Measurements from ENCODE around the gene KIF26B.

The KIF26B gene

GRCh38 chr1:245258271-245258920, 103.6 kb downstream of the KIF26B start:
- ChIA-PET CTCF (interaction anchor here (1.0 kb wide), 1 partner anchor 90 kb away, joined by 3 read pairs; no protein-coding TSS in a partner anchor), POLR2A (interaction anchor here (0.6 kb wide), 1 partner anchor 306 kb away, joined by 3 read pairs; no protein-coding TSS in a partner anchor)
- H3K36me3 ChIP-seq (ENCODE audit: control insufficient read depth in 4 of 4, insufficient read depth in 4 of 4, low read length in 3 of 4) = no peaks in the 10 kb centered on the region
- H3K4me3 ChIP-seq (ENCODE audit: control insufficient read depth in 1 of 7, extremely low read depth in 1 of 7, insufficient read depth in 4 of 7, low read depth in 2 of 7, low read length in 6 of 7) = no peak overlapping the region
- 64% methylated on average over 11 of the region's 12 CpGs for WGBS (ENCODE audit: insufficient coverage)
- peaks cover 6 to 39% (median 27%) of the 10 kb centered on the region in 4 experiments for H3K4me1 ChIP-seq (ENCODE audit: control extremely low read depth in 1 of 4, control insufficient read depth in 4 of 4, insufficient read depth in 4 of 4, low read length in 3 of 4)
- peak in 2 of 3 donors; percentile 43 to 55 for DNase-seq
- H3K27me3 ChIP-seq (replicated peaks in 2 of 5; ENCODE audit: control insufficient read depth in 4 of 5, insufficient read depth in 5 of 5, low read length in 4 of 5) = peaks cover 0 to 6% (median 0%) of the 10 kb centered on the region in 5 experiments
- no peak overlapping the region for H3K27ac ChIP-seq (ENCODE audit: insufficient read depth in 1 of 2, low read depth in 1 of 2, low read length in 2 of 2, poor library complexity in 1 of 2, severe bottlenecking in 2 of 2)
- H3K9me3 ChIP-seq (ENCODE audit: control extremely low read depth in 1 of 5, control insufficient read depth in 4 of 5, insufficient read depth in 2 of 5, low read depth in 1 of 5, low read length in 4 of 5) = no peaks in the 10 kb centered on the region

GRCh38 chr1:245260110-245260882, 105.5 kb downstream of the KIF26B start:
- H3K9me3 ChIP-seq (ENCODE audit: control extremely low read depth in 1 of 5, control insufficient read depth in 4 of 5, insufficient read depth in 2 of 5, low read depth in 1 of 5, low read length in 4 of 5) = no peaks in the 10 kb centered on the region
- DNase-seq = peak; percentile 74 to 96 (median 91)
- H3K27me3 ChIP-seq (replicated peaks in 2 of 5; ENCODE audit: control insufficient read depth in 4 of 5, insufficient read depth in 5 of 5, low read length in 4 of 5) = peaks cover 0 to 2% (median 0%) of the 10 kb centered on the region in 5 experiments
- H3K36me3 ChIP-seq (ENCODE audit: control insufficient read depth in 4 of 4, insufficient read depth in 4 of 4, low read length in 3 of 4) = no peaks in the 10 kb centered on the region
- ChIA-PET CTCF (interaction anchor here (2.1 kb wide), 1 partner anchor 19 kb away, joined by 5 read pairs; no protein-coding TSS in a partner anchor), POLR2A (no interaction called here)
- H3K4me3 ChIP-seq (ENCODE audit: control insufficient read depth in 1 of 7, extremely low read depth in 1 of 7, insufficient read depth in 4 of 7, low read depth in 2 of 7, low read length in 6 of 7) = peak overlapping the region in 2 of 7 experiments; percentile 13 to 18
- H3K4me1 ChIP-seq (ENCODE audit: control extremely low read depth in 1 of 4, control insufficient read depth in 4 of 4, insufficient read depth in 4 of 4, low read length in 3 of 4) = peaks cover 6 to 39% (median 27%) of the 10 kb centered on the region in 4 experiments
- H3K27ac ChIP-seq (ENCODE audit: insufficient read depth in 1 of 2, low read depth in 1 of 2, low read length in 2 of 2, poor library complexity in 1 of 2, severe bottlenecking in 2 of 2) = no peak overlapping the region
- WGBS (ENCODE audit: insufficient coverage) = 0% methylated on average over 2 of the region's 6 CpGs

GRCh38 chr1:245260883-245261282, 106.1 kb downstream of the KIF26B start:
- ChIA-PET CTCF (interaction anchor here (2.1 kb wide), 1 partner anchor 18 kb away, joined by 5 read pairs; no protein-coding TSS in a partner anchor), POLR2A (no interaction called here)
- H3K27ac ChIP-seq (ENCODE audit: insufficient read depth in 1 of 2, low read depth in 1 of 2, low read length in 2 of 2, poor library complexity in 1 of 2, severe bottlenecking in 2 of 2) = no peak overlapping the region
- no peak for DNase-seq
- H3K9me3 ChIP-seq (ENCODE audit: control extremely low read depth in 1 of 5, control insufficient read depth in 4 of 5, insufficient read depth in 2 of 5, low read depth in 1 of 5, low read length in 4 of 5) = no peaks in the 10 kb centered on the region
- no peaks in the 10 kb centered on the region for H3K36me3 ChIP-seq (ENCODE audit: control insufficient read depth in 4 of 4, insufficient read depth in 4 of 4, low read length in 3 of 4)
- H3K4me1 ChIP-seq (ENCODE audit: control extremely low read depth in 1 of 4, control insufficient read depth in 4 of 4, insufficient read depth in 4 of 4, low read length in 3 of 4) = peaks cover 6 to 39% (median 25%) of the 10 kb centered on the region in 4 experiments
- H3K4me3 ChIP-seq (ENCODE audit: control insufficient read depth in 1 of 7, extremely low read depth in 1 of 7, insufficient read depth in 4 of 7, low read depth in 2 of 7, low read length in 6 of 7) = no peak overlapping the region
- H3K27me3 ChIP-seq (replicated peaks in 2 of 5; ENCODE audit: control insufficient read depth in 4 of 5, insufficient read depth in 5 of 5, low read length in 4 of 5) = peaks cover 0 to 2% (median 0%) of the 10 kb centered on the region in 5 experiments
- 95% methylated on average over 4 of the region's 5 CpGs for WGBS (ENCODE audit: insufficient coverage)

GRCh38 chr1:245261786-245262185, 107.0 kb downstream of the KIF26B start:
- Histone ChIP-seq H3K9me3 (ENCODE audit: control extremely low read depth in 1 of 5, control insufficient read depth in 4 of 5, insufficient read depth in 2 of 5, low read depth in 1 of 5, low read length in 4 of 5) (no peaks in the 10 kb centered on the region), H3K27me3 (replicated peaks in 2 of 5; ENCODE audit: control insufficient read depth in 4 of 5, insufficient read depth in 5 of 5, low read length in 4 of 5) (peaks cover 0 to 2% (median 0%) of the 10 kb centered on the region in 5 experiments), H3K4me1 (ENCODE audit: control extremely low read depth in 1 of 4, control insufficient read depth in 4 of 4, insufficient read depth in 4 of 4, low read length in 3 of 4) (peaks cover 6 to 39% (median 25%) of the 10 kb centered on the region in 4 experiments), H3K27ac (ENCODE audit: insufficient read depth in 1 of 2, low read depth in 1 of 2, low read length in 2 of 2, poor library complexity in 1 of 2, severe bottlenecking in 2 of 2) (no peak overlapping the region), H3K4me3 (ENCODE audit: control insufficient read depth in 1 of 7, extremely low read depth in 1 of 7, insufficient read depth in 4 of 7, low read depth in 2 of 7, low read length in 6 of 7) (no peak overlapping the region), H3K36me3 (ENCODE audit: control insufficient read depth in 4 of 4, insufficient read depth in 4 of 4, low read length in 3 of 4) (no peaks in the 10 kb centered on the region)
- DNase-seq = no peak
- ChIA-PET CTCF (interaction anchor here (2.1 kb wide), 1 partner anchor 17 kb away, joined by 5 read pairs; no protein-coding TSS in a partner anchor), POLR2A (no interaction called here)
- WGBS (ENCODE audit: insufficient coverage) = 93% methylated on average over 4 of the region's 7 CpGs

- no peaks in the 10 kb centered on the region for H3K36me3 ChIP-seq (ENCODE audit: control insufficient read depth in 4 of 4, insufficient read depth in 4 of 4, low read length in 3 of 4)
- H3K27ac ChIP-seq (ENCODE audit: insufficient read depth in 1 of 2, low read depth in 1 of 2, low read length in 2 of 2, poor library complexity in 1 of 2, severe bottlenecking in 2 of 2) = no peak overlapping the region
- CTCF ChIA-PET = interaction anchor here (0.7 to 0.9 kb wide), 2 partner anchors 9 to 107 kb away, joined by 3 read pairs; no protein-coding TSS in a partner anchor
- H3K27me3 ChIP-seq (replicated peaks in 2 of 5; ENCODE audit: control insufficient read depth in 4 of 5, insufficient read depth in 5 of 5, low read length in 4 of 5) = no peaks in the 10 kb centered on the region
- peaks cover 6 to 31% (median 22%) of the 10 kb centered on the region in 4 experiments for H3K4me1 ChIP-seq (ENCODE audit: control extremely low read depth in 1 of 4, control insufficient read depth in 4 of 4, insufficient read depth in 4 of 4, low read length in 3 of 4)
- 100% methylated on average over 5 of the region's 5 CpGs for WGBS (ENCODE audit: insufficient coverage)
- H3K9me3 ChIP-seq (ENCODE audit: control extremely low read depth in 1 of 5, control insufficient read depth in 4 of 5, insufficient read depth in 2 of 5, low read depth in 1 of 5, low read length in 4 of 5) = no peaks in the 10 kb centered on the region
- POLR2A ChIA-PET = no interaction called here
- H3K4me3 ChIP-seq (ENCODE audit: control insufficient read depth in 1 of 7, extremely low read depth in 1 of 7, insufficient read depth in 4 of 7, low read depth in 2 of 7, low read length in 6 of 7) = no peak overlapping the region
- DNase-seq = no peak
These were observed 108.8 kb downstream of the KIF26B start for GRCh38 chr1:245263529-245264095.

GRCh38 chr1:245264226-245264625, 109.4 kb downstream of the KIF26B start:
- 100% methylated on average over 1 of the region's 4 CpGs for WGBS (ENCODE audit: insufficient coverage)
- CTCF ChIA-PET = interaction anchor here (0.7 kb wide), 1 partner anchor 107 kb away, joined by 3 read pairs; no protein-coding TSS in a partner anchor

More at GRCh38 chr1:245264226-245264625, 109.4 kb downstream of the KIF26B start:
- Histone ChIP-seq H3K27ac (ENCODE audit: insufficient read depth in 1 of 2, low read depth in 1 of 2, low read length in 2 of 2, poor library complexity in 1 of 2, severe bottlenecking in 2 of 2) (no peak overlapping the region), H3K9me3 (ENCODE audit: control extremely low read depth in 1 of 5, control insufficient read depth in 4 of 5, insufficient read depth in 2 of 5, low read depth in 1 of 5, low read length in 4 of 5) (no peaks in the 10 kb centered on the region), H3K4me1 (ENCODE audit: control extremely low read depth in 1 of 4, control insufficient read depth in 4 of 4, insufficient read depth in 4 of 4, low read length in 3 of 4) (peaks cover 6 to 25% (median 18%) of the 10 kb centered on the region in 4 experiments), H3K27me3 (replicated peaks in 2 of 5; ENCODE audit: control insufficient read depth in 4 of 5, insufficient read depth in 5 of 5, low read length in 4 of 5) (no peaks in the 10 kb centered on the region), H3K36me3 (ENCODE audit: control insufficient read depth in 4 of 4, insufficient read depth in 4 of 4, low read length in 3 of 4) (no peaks in the 10 kb centered on the region), H3K4me3 (ENCODE audit: control insufficient read depth in 1 of 7, extremely low read depth in 1 of 7, insufficient read depth in 4 of 7, low read depth in 2 of 7, low read length in 6 of 7) (no peak overlapping the region)
- no peak for DNase-seq
- POLR2A ChIA-PET = no interaction called here

All from common myeloid progenitor, CD34-positive (primary cell).